Colonic mucosa (tissue), 4 donors: ENCODE data around the gene CCL14. TPM values are rescaled to one million over a fixed set of nuclear protein-coding genes. Genes with fewer than 3 reads are reported as not detected.

Experiments used
- DNase-seq: peaks from one replicate; pipeline ENCODE4 v3.0.0-alpha.2; 2020
- H3K27ac ChIP-seq: fragments of 200-600 bp; one replicate; pipeline ENCODE4 v1.8.0; 2021
- H3K27me3 ChIP-seq: fragments of 200-600 bp; one replicate; pipeline ENCODE4 v1.8.0; 2021
- H3K36me3 ChIP-seq: fragments of 200-600 bp; one replicate; pipeline ENCODE4 v1.8.0; 2021
- H3K4me1 ChIP-seq: fragments of 200-600 bp; one replicate; pipeline ENCODE4 v1.8.0; 2021; ENCODE audit warnings: mild to moderate bottlenecking
- H3K4me3 ChIP-seq: fragments of 200-600 bp; one replicate; pipeline ENCODE4 v1.8.0; 2021
- H3K9ac ChIP-seq, 2 donors: one replicate each; pipeline ENCODE4 v1.7.0; 2013; ENCODE audit warnings: control low read depth in 2 of 2, low read depth in 2 of 2, low read length in 2 of 2
- H3K9me3 ChIP-seq: fragments of 200-600 bp; one replicate; pipeline ENCODE4 v1.8.0; 2021
- CTCF ChIP-seq: fragments of 200-600 bp; IDR thresholded peaks from one replicate; pipeline ENCODE4 v1.8.0; 2022; ENCODE audit warnings: antibody characterized with exemption, mild to moderate bottlenecking
- intact Hi-C: fragments of 100-400 bp; cut with DNase I; formaldehyde crosslinking; loops from one replicate; pipeline ENCODE4 v1.14.1; 2022
- total RNA-seq, 2 donors: library from RNA; stranded (reverse); fragmentation: NEBNext Ultra II Directional in 1 of 2; extraction: Animal tissue kit (Norgen Biotek cat#: 25700) in 1 of 2; gene quantifications; one replicate each; pipeline ENCODE4 v1.2.1, GENCODE V29; 2021
- donor health status: healthy.
- donor health status: DM: no; HTN: no; CAD: no.
- donor health status: DM: no; HTN: no; CAD: no.

CCL14 gene
- total RNA-seq, 2 donors from 2014 or later: 1.3 to 2.4 TPM

GRCh38 chr17:35978346-35978745 lies 8.2 kb downstream of the CCL14 start:
- intact Hi-C loops: loop anchor here (5.0 to 10.0 kb wide), 2 partner anchors 94 to 506 kb away; partner anchors contain the start of gene ZNHIT3
- Histone ChIP-seq H3K36me3 (no peaks in the 10 kb centered on the region), H3K27ac (no peak overlapping the region), H3K4me3 (no peak overlapping the region), H3K4me1 (no peaks in the 10 kb centered on the region), H3K27me3 (no peaks in the 10 kb centered on the region), H3K9ac (no peak overlapping the region), H3K9me3 (no peaks in the 10 kb centered on the region)
- no peak for TF ChIP-seq CTCF
- DNase-seq: no peak

- H3K9me3 ChIP-seq: no peaks in the 10 kb centered on the region
- no peaks in the 10 kb centered on the region for H3K27me3 ChIP-seq
- intact Hi-C loops: loop anchor here (5.0 to 10.0 kb wide), 2 partner anchors 95 to 507 kb away; partner anchors contain the start of gene ZNHIT3
- DNase-seq: no peak
- H3K4me1 ChIP-seq: no peaks in the 10 kb centered on the region
- no peaks in the 10 kb centered on the region for H3K36me3 ChIP-seq
- no peak overlapping the region for H3K9ac ChIP-seq
- no peak for TF ChIP-seq CTCF
- no peak overlapping the region for H3K4me3 ChIP-seq
- H3K27ac ChIP-seq: no peak overlapping the region
Measured at GRCh38 chr17:35977509-35977908, 9.0 kb downstream of the CCL14 start.

- intact Hi-C loops: loop anchor here (10.0 kb wide), 1 partner anchor 511 kb away; the partner anchor contains the start of gene ZNHIT3
- no peak overlapping the region for H3K9ac ChIP-seq
- no peak overlapping the region for H3K27ac ChIP-seq
- peak; percentile 30 for DNase-seq
- no peak overlapping the region for H3K4me3 ChIP-seq
- H3K36me3 ChIP-seq: no peaks in the 10 kb centered on the region
- no peaks in the 10 kb centered on the region for H3K27me3 ChIP-seq
- no peaks in the 10 kb centered on the region for H3K9me3 ChIP-seq
- no peaks in the 10 kb centered on the region for H3K4me1 ChIP-seq
- TF ChIP-seq CTCF: no peak
Measured at GRCh38 chr17:35973333-35974260, 12.9 kb downstream of the CCL14 start.

GRCh38 chr17:35972945-35973332 lies 13.6 kb downstream of the CCL14 start:
- Histone ChIP-seq H3K9ac (no peak overlapping the region), H3K27me3 (no peaks in the 10 kb centered on the region), H3K9me3 (no peaks in the 10 kb centered on the region), H3K27ac (no peak overlapping the region), H3K4me3 (no peak overlapping the region), H3K36me3 (no peaks in the 10 kb centered on the region), H3K4me1 (no peaks in the 10 kb centered on the region)
- no peak for DNase-seq
- no peak for TF ChIP-seq CTCF
- intact Hi-C loops: loop anchor here (10.0 kb wide), 1 partner anchor 512 kb away; the partner anchor contains the start of gene ZNHIT3

- Histone ChIP-seq H3K27me3 (no peaks in the 10 kb centered on the region), H3K9me3 (no peaks in the 10 kb centered on the region), H3K27ac (no peak overlapping the region), H3K4me1 (no peaks in the 10 kb centered on the region), H3K4me3 (no peak overlapping the region), H3K9ac (no peak overlapping the region), H3K36me3 (no peaks in the 10 kb centered on the region)
- TF ChIP-seq CTCF: no peak
- intact Hi-C loops: loop anchor here (10.0 kb wide), 1 partner anchor 512 kb away; the partner anchor contains the start of gene ZNHIT3
- DNase-seq: no peak
Measured at GRCh38 chr17:35972535-35972934, 14.0 kb downstream of the CCL14 start.
